ENCODE measurements around the gene MAD1L1. TPM values are rescaled to one million over a fixed set of nuclear protein-coding genes. Genes with fewer than 3 reads are reported as not detected.
A peak's percentile ranks its signal among the peaks of the same experiment; 100 is the strongest.

The MAD1L1 gene
- total and polyA plus RNA-seq, 2 of the 13 experiments (the other 11 are each of a cell fraction or from before 2014, with no cell fraction given) = 17.4 to 64.7 TPM

- TF ChIP-seq ETS1 (CRISPR knock-in tag; IDR thresholded peaks at IDR 0.05) (no peak), ZNF3 (CRISPR knock-in tag; IDR thresholded peaks at IDR 0.05) (no peak; the same call in 1 of the 2 replicates), CTCF (CRISPR knock-in tag; IDR thresholded peaks at IDR 0.05) (peak; percentile 26; the same call in 1 of the 2 replicates), TRIM24 (CRISPR knock-in tag; IDR thresholded peaks at IDR 0.05) (0 out of 2 replicates have a peak, but pooled peaks have one; percentile 51), U2AF2 (IDR thresholded peaks at IDR 0.05; ENCODE audit: low read depth, low read length) (no peak), ZIK1 (CRISPR knock-in tag; IDR thresholded peaks at IDR 0.05; ENCODE audit: borderline replicate concordance, low read depth) (0 out of 2 replicates have a peak, but pooled peaks have one; percentile 37), CHD2 (IDR thresholded peaks at IDR 0.05; ENCODE audit: low read depth, low read length) (no peak), ZNF335 (CRISPR knock-in tag; IDR thresholded peaks at IDR 0.05) (no peak), SMAD1 (CRISPR knock-in tag; IDR thresholded peaks at IDR 0.05; ENCODE audit: borderline replicate concordance, low read depth) (no peak), ZBTB43 (CRISPR knock-in tag; conservative IDR thresholded peaks at IDR 0.05) (0 out of 2 replicates have a peak, but pooled peaks have one; percentile 42), ZXDC (CRISPR knock-in tag; IDR thresholded peaks at IDR 0.05) (peak; percentile 23; the same call in 1 of the 2 replicates), MIXL1 (CRISPR knock-in tag; IDR thresholded peaks at IDR 0.05) (peak; percentile 77), ZNF614 (CRISPR knock-in tag; IDR thresholded peaks at IDR 0.05; ENCODE audit: borderline replicate concordance) (peak; percentile 81; the same call in 1 of the 2 replicates), THYN1 (CRISPR knock-in tag; IDR thresholded peaks at IDR 0.05; ENCODE audit: borderline replicate concordance, low read depth) (no peak), POGK (CRISPR knock-in tag; conservative IDR thresholded peaks at IDR 0.05) (peak; percentile 51; the same call in 1 of the 2 replicates), HES4 (CRISPR knock-in tag; IDR thresholded peaks at IDR 0.05; ENCODE audit: borderline replicate concordance) (no peak), AHR (CRISPR knock-in tag; IDR thresholded peaks at IDR 0.05) (0 out of 2 replicates have a peak, but pooled peaks have one; percentile 56), KAT7 (CRISPR knock-in tag; IDR thresholded peaks at IDR 0.05; ENCODE audit: borderline replicate concordance) (peak; percentile 62; the same call in 1 of the 2 replicates), ZSCAN30 (CRISPR knock-in tag; IDR thresholded peaks at IDR 0.05) (peak; percentile 29; the same call in 1 of the 2 replicates), ZNF431 (CRISPR knock-in tag; IDR thresholded peaks at IDR 0.05; ENCODE audit: borderline replicate concordance, low read depth) (no peak)
These were observed 121.9 kb downstream of the MAD1L1 start (continued) for GRCh38 chr7:2110610-2111396.

All from HepG2 (cell line).